HG03432 (cell line): ENCODE data around the gene IL3RA.
"Not testable (repeated sequence)": the region's sequence is repeated elsewhere in the genome, so short reads cannot be mapped to it uniquely, and the experiment has no call there.

Source experiments
- ATAC-seq: cut with Tn5 transposase; IDR thresholded peaks from one replicate; pipeline ENCODE4 v1.9.1; 2021; ENCODE audit warnings: mild to moderate bottlenecking, moderate library complexity; ENCODE audit not compliant: unreplicated experiment

The IL3RA gene

GRCh38 chrX:1421433-1422134, 85.0 kb downstream of the IL3RA start:
- no peak for ATAC-seq

DNA sequence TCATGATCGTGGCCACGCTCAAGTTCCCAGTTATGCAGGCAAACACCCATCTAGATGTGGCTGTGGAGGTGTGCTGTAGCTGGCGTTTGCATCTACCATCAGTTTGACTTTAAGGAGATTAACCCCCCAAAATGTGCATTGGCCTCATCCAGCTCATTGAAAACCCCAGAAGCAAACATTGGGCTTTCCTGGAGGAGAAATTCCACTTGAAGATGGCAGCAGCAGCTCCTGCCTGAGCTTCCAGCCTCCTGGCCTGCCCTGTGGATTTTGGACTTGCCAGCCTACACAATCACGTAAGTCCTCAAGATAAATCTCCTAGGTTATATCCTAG, 85.5 kb downstream of the IL3RA start:
- no peak for ATAC-seq

DNA sequence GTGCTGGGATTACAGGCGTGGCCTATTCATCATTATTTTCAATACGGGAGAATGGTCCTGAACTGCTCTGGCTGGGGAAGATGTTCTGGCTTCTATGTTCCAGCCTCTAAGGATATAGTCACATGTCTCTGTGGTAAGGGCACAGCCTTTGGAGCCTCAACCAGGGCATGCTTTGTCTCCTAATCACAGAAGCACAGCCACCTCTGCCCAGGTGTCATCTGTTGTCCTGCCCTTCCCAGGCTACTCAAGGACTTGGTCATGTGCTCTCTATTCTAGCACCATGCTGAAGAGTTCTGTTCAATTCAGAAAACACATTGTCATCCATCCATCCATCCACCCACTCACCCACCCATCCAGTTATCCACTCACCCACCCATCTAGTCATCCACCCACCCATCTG, 86.6 kb downstream of the IL3RA start:
- ATAC-seq: no peak

- no peak for ATAC-seq
Measured at GRCh38 chrX:1424147-1424851, 87.7 kb downstream of the IL3RA start.

- ATAC-seq: no peak
Measured at GRCh38 chrX:1425381-1425780, 88.8 kb downstream of the IL3RA start.

DNA sequence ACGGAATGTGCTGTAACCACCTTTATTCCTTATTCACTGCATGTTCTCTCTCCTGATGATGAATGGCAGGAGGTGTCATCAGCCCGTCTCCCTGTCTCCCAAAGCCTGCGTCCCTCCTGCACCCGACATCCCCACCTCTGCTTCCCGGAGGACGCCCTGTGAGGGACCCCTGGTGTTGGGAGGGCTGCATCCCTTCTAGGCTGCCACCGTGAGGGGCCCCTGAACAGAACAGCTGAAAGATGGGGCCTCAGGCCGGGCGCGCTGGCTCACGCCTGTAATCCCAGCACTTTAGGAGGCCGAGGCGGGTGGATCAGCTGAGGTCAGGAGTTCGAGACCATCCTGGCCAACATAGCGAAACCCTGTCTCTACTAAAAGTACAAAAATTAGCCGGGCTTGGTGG, 89.7 kb downstream of the IL3RA start:
- not testable (repeated sequence) for ATAC-seq

GRCh38 chrX:1427756-1428155, 91.2 kb downstream of the IL3RA start:
- ATAC-seq: no peak

DNA sequence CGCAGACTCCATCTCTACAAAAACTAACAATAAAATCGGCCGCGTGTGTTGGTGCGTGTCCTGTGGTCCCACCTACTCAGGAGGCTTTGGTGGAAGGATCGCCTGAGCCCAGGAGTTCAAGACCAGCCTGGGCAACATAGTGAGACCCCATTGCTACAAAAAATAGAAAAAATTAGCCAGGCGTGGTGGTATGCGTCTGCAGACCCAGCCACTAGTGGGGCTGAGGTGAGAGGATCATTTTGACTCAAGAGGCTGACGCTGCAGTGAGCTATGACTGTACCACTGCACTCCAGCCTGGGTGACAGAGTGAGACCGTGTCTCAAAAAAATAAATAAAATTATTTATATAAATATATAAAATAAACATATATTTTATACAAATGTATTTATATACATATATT, 93.9 kb downstream of the IL3RA start:
- ATAC-seq: no peak
